ENCODE data around the gene COMMD7.

COMMD7 gene

DNA sequence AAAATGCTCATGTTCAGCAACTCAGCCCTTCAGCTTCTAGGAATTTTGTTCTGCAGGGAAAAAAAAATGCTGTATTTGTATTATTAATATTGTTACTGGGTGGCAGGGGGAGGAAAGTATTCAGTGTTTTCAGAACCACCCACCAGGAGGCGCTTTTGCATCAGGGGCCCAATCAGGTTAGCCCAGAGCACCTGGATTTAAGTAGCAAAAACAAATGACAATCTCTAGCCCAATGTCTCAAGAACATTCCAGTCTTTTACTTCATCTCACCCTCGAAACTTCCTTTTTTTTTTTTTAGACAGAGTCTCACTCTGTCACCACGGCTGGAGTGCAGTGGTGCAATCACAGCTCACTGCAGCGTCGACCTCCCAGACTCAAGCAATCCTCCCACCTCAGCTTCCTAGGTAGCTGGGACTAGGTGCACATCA is 68.9 kb downstream of the COMMD7 start:
- DNase-seq: peak; percentile 15 to 83

- DNase-seq: no peak
Measured at GRCh38 chr20:32672982-32673851, 70.0 kb downstream of the COMMD7 start.

- no peak for DNase-seq
Measured at GRCh38 chr20:32672394-32672981, 70.8 kb downstream of the COMMD7 start.

DNA sequence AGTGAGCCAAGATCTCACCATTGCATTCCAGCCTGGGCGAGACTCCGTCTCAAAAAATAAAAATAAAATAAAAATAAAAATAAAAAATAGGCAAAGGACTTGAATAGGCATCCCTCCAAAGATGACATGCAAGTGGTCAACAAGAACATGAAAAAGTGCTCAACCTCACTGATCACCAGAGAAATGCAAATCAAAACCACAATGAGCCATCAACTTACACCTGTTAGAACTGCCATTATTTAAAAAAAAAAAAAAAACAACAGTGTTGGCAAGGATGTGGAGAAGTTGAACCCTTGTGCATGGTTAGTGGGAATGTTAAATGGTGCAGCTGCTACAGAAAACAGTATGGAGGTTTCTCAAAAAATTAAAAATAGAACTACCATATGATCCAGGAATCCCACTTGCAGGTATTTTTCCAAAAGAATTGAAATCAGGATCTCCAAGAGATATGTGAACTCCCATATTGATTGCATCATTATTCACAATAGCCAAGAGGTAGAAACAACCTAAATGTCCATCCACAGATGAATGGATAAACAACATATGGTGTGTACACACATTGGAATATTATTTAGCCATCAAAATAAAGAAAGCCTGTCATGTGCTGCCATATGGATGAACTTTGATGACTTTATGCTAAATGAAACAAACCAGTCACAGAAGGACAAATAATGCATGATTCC is 72.4 kb downstream of the COMMD7 start:
- DNase-seq: peak; percentile 48 to 67

- no peak for DNase-seq
Measured at GRCh38 chr20:32667027-32667426, 76.2 kb downstream of the COMMD7 start.

DNA sequence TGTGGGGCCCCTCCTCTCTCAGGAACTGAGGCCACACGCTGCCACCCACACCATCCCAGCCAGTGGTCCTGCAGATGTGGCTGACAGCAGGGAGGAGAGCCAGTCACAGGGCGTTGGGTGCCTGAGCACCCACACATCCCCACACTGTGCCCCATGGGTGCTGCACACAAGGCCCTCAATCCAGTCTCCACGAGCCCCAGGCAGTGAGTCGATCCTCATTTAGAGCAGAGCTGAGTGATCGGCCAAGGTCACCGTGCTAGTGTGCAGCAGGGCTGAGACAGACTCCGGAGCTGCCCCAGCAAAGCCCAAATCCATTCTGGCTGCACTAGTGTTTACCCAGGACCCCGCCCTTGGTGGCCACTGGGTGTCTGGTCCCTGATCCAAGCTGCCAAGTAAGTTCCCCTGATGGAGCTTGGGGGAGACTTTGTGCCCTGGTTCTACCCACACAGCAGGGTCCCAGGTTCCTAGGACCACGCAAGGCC is 78.5 kb downstream of the COMMD7 start:
- peak in 1 of 2 experiments; percentile 25 for DNase-seq

DNA sequence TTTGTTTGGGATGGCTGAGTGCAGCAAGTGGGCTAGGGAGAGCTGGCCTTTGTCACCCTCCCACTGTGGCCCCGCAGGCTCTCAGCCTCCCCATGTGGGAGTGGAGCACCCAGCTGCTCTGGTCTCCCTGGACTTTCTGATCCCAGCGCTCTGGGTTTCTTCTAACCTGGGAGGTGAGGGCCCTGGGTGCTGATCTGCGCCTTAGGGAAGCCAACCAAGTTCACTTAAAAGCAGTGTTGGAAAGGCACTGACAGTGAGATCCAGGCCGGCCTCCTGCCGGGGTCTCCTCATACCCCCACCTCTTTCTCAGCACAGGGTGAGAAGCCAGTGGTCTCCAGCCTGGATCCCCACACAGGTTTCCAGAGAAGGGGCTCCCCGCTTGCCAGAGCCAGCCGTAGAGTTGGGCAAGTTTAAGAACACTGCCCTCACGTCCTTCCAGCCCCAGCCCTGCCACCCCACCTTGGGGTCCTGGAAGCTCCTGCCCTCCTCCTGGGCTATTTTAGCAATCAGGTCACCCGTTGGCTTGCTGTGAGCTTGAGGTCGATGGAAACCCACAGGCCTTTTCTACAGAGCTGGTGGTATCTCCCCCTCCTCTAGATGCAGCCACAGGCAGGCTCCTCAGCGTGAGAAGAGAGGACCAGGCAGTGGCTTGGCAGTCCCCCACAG is 79.1 kb downstream of the COMMD7 start:
- DNase-seq: no peak

DNA sequence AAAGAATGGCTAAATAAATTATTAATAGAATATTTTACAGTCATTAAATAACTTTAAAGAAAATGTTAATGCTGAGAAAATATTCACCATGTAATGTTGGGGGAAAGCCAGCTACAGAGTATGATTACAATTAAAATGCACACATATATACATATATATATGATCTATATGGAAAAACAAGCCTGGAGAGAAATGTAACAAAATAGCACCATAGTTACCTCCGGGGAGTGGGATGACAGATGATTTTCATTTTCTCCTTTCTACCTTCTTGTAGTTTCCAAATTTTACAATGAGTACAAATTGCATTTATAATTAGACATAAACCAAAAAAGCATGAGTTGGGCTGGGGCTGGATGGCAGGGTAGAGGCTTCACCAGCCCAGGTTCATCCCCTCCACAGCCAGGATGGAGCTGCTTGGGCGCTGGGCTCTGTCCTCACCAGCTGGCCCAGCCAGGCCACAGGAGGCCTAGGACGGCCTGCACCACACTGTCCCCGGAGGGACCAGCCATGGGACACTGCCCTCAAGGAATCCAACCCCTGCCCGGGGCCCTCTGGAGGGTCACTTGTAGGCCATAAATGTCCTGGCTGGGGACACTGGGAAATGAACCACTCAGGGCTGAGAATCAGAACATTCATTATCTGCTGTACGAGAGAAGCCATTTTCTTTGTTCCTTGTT is 79.8 kb downstream of the COMMD7 start:
- DNase-seq: no peak

DNA sequence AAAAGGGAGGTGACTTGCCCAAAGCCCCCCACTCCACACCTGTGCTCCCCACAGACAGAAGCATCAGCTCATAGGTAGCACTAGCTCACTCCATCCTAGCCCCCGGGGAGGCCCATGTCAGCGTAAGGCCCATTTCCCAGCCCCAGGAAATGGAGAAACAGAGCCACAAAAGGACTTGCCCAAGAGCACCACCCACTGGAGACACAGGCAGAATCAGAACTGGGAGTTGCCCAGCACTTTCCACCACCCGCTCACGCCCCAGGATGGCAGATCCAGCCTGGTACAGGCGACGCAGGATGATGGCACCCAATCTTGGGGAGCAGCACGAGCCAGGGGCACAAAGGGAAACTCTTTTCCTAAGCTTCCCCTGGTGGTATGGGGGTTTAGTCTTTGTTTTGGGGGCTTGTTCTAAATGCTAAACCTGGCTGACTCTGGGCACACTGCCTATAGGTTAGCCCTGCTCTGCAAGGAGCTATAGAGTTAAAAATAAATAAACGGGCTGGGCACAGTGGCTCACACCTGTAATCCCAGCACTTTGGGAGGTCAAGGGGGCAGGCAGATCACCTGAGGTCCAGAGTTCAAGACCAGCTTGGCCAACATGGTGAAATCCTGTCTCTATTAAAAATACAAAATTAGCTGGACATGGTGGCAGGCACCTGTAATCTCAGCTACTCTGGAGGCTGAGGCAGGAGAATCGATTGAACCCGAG is 81.3 kb downstream of the COMMD7 start:
- DNase-seq: no peak

- no peak for DNase-seq
Measured at GRCh38 chr20:32660661-32661060, 82.6 kb downstream of the COMMD7 start.

DNA sequence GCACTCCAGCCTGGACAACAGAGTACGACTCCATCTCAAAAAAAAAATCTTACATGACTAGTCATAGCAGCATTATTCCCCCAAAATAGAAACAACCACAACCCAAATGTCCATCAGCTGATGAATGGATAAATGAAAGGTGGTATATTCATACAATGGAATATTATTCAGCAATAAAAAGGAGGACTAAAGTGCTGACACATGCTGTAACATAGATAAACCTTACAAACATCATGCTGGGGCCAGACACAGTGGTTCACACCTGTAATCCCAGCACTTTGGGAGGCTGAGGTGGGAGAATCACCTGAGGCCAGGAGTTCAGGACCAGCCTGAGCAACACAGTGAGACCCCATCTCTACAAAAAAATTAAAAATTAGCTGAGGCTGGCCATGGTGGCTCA is 86.4 kb downstream of the COMMD7 start:
- DNase-seq: no peak

DNA sequence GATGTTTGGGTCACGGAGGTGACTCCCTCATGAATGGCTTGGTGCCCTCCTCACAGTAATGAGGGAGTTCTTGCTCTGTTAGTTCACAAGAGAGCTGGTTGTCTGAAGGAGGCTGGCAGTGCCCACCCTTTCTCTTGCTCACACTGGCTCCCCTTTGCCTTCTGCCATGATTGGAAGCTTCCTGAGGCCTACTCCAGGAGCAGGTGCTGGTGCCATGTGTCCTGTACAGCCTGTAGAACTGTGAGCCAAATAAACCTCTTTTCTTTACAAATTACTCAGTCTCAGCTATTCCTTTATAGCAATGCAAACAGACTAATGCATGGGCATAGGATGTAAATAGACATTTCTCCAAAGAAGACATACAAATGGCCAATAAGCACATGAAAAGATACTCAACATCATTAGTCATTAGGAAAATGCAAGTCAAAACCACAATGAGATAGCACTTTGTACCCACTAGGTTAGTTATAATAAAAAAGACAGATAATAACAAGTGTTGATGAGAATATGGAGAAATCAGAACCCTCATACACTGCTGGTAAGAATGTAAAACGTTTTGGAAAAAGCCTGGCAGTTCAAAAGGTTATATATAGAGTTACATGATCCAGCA is 87.3 kb downstream of the COMMD7 start:
- no peak for DNase-seq

DNA sequence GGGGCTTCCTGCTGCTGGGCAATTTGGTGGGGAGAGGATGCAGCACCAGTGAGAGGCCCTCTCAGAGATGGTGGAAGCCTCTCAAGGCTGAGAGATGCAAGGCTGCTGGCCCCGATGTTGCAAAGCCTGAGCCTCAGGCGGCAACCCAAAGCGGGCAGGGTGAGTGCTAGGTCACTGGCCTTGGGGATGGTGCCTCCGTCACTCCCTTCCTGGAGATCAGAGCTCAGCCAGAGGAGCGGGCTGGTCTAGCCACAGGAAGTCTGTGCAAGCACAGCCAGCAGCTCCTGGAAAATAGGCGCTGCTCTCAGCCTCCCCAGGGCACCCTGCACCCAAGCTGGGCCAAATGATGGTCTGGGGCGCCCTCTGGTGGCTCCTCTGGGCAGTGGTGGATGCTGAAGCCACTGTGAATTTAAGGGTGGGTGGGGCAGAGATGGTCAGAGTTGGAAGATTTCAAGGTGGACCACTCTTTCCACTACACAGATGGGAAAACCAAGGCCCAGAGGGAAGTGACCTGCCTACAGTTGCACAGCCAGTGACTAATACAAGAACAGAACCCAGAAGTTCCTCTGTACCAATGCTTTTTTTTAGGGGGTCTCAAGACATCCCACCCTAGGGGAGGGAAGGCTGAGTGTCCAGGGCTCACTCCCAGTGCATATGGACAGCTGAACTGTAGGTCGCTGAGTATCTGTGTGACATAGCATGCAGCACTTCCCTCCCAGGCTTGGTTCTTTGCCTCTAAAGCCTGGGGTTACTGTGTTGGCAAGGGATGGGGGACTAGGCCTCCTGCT is 90.3 kb downstream of the COMMD7 start:
- peak; percentile 68 to 93 for DNase-seq

All from NCI-H526 (cell line).